Vagina (tissue), 2 donors: ENCODE results near the gene DGKE.

ENCODE experiments used
- CTCF ChIP-seq, 3 experiments: fragments of 450-650 bp in 2 of 3; fragments of 200-600 bp in 1 of 3; sonication (generic) in 1 of 3; IDR thresholded peaks; one replicate each; pipeline ENCODE4 v1.5.1; 2017 to 2019; ENCODE audit warnings: antibody characterized with exemption in 3 of 3, mild to moderate bottlenecking in 2 of 3, moderate library complexity in 2 of 3
- POLR2A ChIP-seq, 2 donors: fragments of 450-650 bp; IDR thresholded peaks; one replicate each; pipeline ENCODE4 v1.6.1; 2017; ENCODE audit warnings: antibody characterized with exemption in 2 of 2, mild to moderate bottlenecking in 2 of 2, moderate library complexity in 2 of 2
- POLR2AphosphoS5 ChIP-seq, 2 donors: sonication (generic); formaldehyde crosslinking; IDR thresholded peaks; one replicate each; pipeline ENCODE4 v1.9.0; 2017; ENCODE audit warnings: antibody characterized with exemption in 2 of 2, mild to moderate bottlenecking in 2 of 2, low read depth in 1 of 2; ENCODE audit not compliant: insufficient read depth in 1 of 2

DNA sequence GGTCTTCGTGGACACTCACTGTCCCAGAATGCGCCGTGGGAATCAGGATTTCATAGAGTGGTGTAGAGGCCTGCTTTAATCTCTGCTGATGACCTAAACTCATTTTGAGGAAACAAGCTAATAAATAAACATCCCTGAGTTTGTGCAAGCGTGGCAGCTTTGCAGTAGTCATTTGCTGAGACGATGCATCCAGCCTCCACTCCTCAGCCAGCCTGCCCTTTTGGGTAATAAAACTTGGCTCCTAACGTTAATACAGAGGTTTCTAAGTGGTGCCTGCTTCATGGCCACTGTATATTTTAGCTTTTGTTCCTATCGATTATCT, 1.3 kb downstream of the DGKE start:
- TF ChIP-seq CTCF (IDR thresholded peaks at IDR 0.05) (no peak), POLR2AphosphoS5 (IDR thresholded peaks at IDR 0.05; ENCODE audit: insufficient read depth in 1 of 2, low read depth in 1 of 2) (no peak), POLR2A (IDR thresholded peaks at IDR 0.05) (no peak)
